ENCODE results near the gene GAS2L2. TPM values are rescaled to one million over a fixed set of nuclear protein-coding genes. Genes with fewer than 3 reads are reported as not detected.
"Not testable (repeated sequence)": the region's sequence is repeated elsewhere in the genome, so short reads cannot be mapped to it uniquely, and the experiment has no call there.

The GAS2L2 gene
- total RNA-seq, 2 experiments from 2014 or later: 0.27 to 0.34 TPM

DNA sequence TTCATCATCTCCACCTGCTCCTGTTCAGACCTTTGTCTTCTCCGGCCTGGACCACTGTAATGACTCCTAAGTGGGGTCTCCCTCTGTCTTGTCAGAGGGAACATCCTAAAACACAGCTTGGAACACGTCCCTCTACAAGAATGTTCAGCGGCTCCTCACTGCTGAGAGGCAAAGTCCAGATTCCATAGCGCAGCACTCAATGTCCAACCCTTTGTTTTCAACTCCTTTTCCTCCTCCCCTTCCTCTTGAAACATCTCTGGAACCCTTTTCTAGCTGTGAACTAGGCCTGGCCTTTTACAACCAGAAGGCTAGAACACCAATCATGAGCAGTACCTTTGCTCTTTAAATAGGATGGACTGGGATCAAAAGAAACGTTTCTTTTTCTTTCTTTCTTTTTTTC lies 8.6 kb upstream of the GAS2L2 start:
- intact Hi-C loops (cut with micrococcal nuclease): no loop called here

DNA sequence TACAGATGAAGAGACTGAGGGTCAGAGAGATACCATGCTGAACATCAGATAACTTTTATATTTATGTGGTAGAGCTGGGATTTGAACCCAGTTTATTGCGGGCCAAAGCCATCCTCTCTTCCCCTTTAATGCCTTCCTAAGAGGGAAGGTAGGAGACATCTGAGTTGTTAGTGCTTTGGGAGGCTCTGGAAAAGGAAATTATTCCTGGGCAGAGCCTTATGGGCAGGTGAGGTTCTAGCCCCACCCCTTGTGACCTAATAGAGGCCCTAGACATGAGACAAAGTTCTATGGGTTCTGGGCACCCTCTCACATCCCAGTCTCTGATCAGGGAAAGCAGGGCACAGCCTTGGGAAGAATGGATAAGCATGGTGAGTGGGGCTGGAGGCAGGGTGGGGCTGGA lies 7.5 kb upstream of the GAS2L2 start, which contains the start of gene C17orf50:
Gene C17orf50 (plus strand): TSS at position 301 of the 400 bp plus-strand sequence. CDS start 55 bp downstream, at position 356.
- intact Hi-C loops (cut with micrococcal nuclease): no loop called here
- H3K4me1 Mint-ChIP-seq (ENCODE audit: low read depth): peaks cover 10% of the 10 kb centered on the region
- no peaks in the 10 kb centered on the region for H3K9me3 Mint-ChIP-seq
- no peak within 1 kb of the TSS for H3K4me3 Mint-ChIP-seq
- ChIA-PET CTCF (interaction anchor here (1.8 to 7.0 kb wide), 4 partner anchors 13 to 48 kb away, joined by 4 to 36 read pairs (median 12); partner anchors contain the start of gene TAF15), POLR2A (interaction anchor here (1.9 kb wide), 2 partner anchors 48 kb away, joined by 4 to 6 read pairs; partner anchors contain the start of gene TAF15)
- TF ChIP-seq, protein P1, sequence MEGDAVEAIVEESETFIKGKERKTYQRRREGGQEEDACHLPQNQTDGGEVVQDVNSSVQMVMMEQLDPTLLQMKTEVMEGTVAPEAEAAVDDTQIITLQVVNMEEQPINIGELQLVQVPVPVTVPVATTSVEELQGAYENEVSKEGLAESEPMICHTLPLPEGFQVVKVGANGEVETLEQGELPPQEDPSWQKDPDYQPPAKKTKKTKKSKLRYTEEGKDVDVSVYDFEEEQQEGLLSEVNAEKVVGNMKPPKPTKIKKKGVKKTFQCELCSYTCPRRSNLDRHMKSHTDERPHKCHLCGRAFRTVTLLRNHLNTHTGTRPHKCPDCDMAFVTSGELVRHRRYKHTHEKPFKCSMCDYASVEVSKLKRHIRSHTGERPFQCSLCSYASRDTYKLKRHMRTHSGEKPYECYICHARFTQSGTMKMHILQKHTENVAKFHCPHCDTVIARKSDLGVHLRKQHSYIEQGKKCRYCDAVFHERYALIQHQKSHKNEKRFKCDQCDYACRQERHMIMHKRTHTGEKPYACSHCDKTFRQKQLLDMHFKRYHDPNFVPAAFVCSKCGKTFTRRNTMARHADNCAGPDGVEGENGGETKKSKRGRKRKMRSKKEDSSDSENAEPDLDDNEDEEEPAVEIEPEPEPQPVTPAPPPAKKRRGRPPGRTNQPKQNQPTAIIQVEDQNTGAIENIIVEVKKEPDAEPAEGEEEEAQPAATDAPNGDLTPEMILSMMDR (IDR thresholded peaks at IDR 0.05): no peak
- no peaks in the 10 kb centered on the region for H3K27me3 Mint-ChIP-seq
- H3K27ac Mint-ChIP-seq: no peak within 1 kb of the TSS
- no peak for ATAC-seq
- no peak for DNase-seq
- H3K36me3 Mint-ChIP-seq (ENCODE audit: low read depth): no peaks in the 10 kb centered on the region

More for the DNA sequence above, 8.6 kb upstream of the GAS2L2 start:
- Mint-ChIP-seq H3K4me1 (ENCODE audit: low read depth) (peaks cover 10% of the 10 kb centered on the region), H3K36me3 (ENCODE audit: low read depth) (no peaks in the 10 kb centered on the region), H3K27me3 (no peaks in the 10 kb centered on the region), H3K27ac (no peak overlapping the region), H3K9me3 (no peaks in the 10 kb centered on the region), H3K4me3 (no peak overlapping the region)
- ATAC-seq (no peak), DNase-seq (no peak)
- ChIA-PET POLR2A (interaction anchor here (1.9 kb wide), 1 partner anchor 47 kb away, joined by 6 read pairs; the partner anchor contains the start of gene TAF15), CTCF (interaction anchor here (0.6 to 7.0 kb wide), 9 partner anchors 14 to 475 kb away, joined by 3 to 104 read pairs (median 12); partner anchors contain the start of genes MMP28 and TAF15)
- TF ChIP-seq, protein P1 (IDR thresholded peaks at IDR 0.05): no peak

DNA sequence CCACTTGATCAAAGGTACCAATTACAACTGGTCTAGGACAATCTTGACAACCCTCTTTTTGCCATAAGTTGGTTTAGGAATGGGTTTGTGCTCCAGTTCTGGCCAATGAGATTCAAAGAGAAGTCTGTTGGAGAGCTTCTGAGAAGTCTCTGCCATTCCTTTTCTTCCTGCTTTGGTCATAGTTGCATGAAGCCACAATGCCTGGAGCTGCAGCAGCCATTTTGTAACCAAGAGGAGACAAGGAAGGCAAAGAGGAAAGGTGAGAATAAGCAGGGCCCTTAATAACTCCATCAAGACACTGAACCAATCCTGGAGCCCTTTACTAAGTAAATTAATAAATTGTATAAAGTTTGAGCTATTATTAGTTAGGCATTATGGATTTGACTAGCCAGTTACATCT lies 4.2 kb upstream of the GAS2L2 start:
- Mint-ChIP-seq H3K27me3 (peaks cover 2% of the 10 kb centered on the region), H3K9me3 (no peaks in the 10 kb centered on the region), H3K27ac (no peak overlapping the region), H3K4me3 (no peak overlapping the region), H3K4me1 (ENCODE audit: low read depth) (no peaks in the 10 kb centered on the region), H3K36me3 (ENCODE audit: low read depth) (no peaks in the 10 kb centered on the region)
- ChIA-PET CTCF (interaction anchor here (0.8 to 7.0 kb wide), 4 partner anchors 10 to 51 kb away, joined by 3 to 36 read pairs (median 6); partner anchors contain the start of gene TAF15), POLR2A (interaction anchor here (1.2 kb wide), 2 partner anchors 9 to 51 kb away, joined by 3 to 4 read pairs; partner anchors contain the start of gene TAF15)
- ATAC-seq (no peak), DNase-seq (no peak)
- intact Hi-C loops (cut with micrococcal nuclease): no loop called here
- TF ChIP-seq, protein P1 (IDR thresholded peaks at IDR 0.05): no peak

DNA sequence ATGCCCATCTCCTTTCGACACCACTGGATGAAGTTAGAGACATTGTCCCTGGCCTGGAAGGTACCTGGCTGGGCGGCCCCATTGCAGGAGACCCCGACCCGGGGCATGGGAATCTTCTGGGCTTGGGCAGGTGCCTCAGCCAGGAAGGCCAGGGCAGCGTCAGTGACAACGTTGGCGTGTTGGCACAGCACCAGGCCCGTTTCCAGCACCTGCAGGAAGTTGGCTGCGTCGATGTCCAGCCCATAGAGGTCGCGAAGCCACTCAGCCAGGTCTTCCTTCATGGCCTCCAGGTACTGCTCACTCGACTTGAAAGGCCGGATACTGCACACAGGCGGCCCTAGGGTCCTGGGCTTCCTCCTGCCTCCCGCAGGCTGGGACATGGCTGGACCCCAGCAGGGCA lies 568 bp downstream of the GAS2L2 start:
- peaks cover 31% of the 10 kb centered on the region for H3K4me1 Mint-ChIP-seq (ENCODE audit: low read depth)
- no peak for DNase-seq
- intact Hi-C loops (cut with micrococcal nuclease): no loop called here
- H3K27me3 Mint-ChIP-seq: peaks cover 34% of the 10 kb centered on the region
- no peak overlapping the region for H3K27ac Mint-ChIP-seq
- H3K9me3 Mint-ChIP-seq: no peaks in the 10 kb centered on the region
- ChIA-PET POLR2A (no interaction called here), CTCF (interaction anchor here (1.3 to 7.4 kb wide), 2 partner anchors 13 to 139 kb away, joined by 3 to 80 read pairs; no protein-coding TSS in a partner anchor)
- TF ChIP-seq, protein P1 (IDR thresholded peaks at IDR 0.05): no peak
- ATAC-seq: no peak
- H3K4me3 Mint-ChIP-seq: no peak overlapping the region
- H3K36me3 Mint-ChIP-seq (ENCODE audit: low read depth): no peaks in the 10 kb centered on the region

DNA sequence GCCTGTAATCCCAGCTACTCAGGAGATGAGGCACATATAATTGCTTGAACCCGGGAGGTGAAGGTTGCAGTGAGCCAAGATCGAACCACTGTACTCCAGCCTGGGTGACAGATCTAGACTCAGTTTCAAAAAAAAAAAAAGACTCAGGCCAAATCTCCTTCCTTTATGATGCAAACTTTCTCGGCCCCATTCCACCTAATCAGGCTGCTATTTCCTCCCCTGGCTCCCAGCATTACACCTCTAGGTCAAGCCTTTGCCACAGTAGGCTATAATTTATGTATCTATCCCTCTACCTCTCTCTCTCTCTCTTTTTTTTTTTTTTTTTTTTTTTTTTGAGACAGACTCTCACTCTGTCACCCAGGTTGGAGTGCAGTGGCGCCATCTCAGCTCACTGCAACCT lies 1.5 kb downstream of the GAS2L2 start:
- ATAC-seq; H3K27ac Mint-ChIP-seq; H3K9me3 Mint-ChIP-seq; POLR2A ChIA-PET; H3K36me3 Mint-ChIP-seq (ENCODE audit: low read depth); DNase-seq; intact Hi-C loops (cut with micrococcal nuclease); H3K4me3 Mint-ChIP-seq: not testable (repeated sequence)
- peaks cover 36% of the 10 kb centered on the region for H3K27me3 Mint-ChIP-seq
- CTCF ChIA-PET: interaction anchor here (1.3 to 7.4 kb wide), 2 partner anchors 14 to 138 kb away, joined by 3 to 80 read pairs; no protein-coding TSS in a partner anchor
- H3K4me1 Mint-ChIP-seq (ENCODE audit: low read depth): peaks cover 33% of the 10 kb centered on the region

Data from activated CD8-positive, alpha-beta T cell treated with anti-CD3 and anti-CD28 coated beads for 36 hours (primary cell).